Measurements from ENCODE around the gene ACBD4. TPM values are rescaled to one million over a fixed set of nuclear protein-coding genes. Genes with fewer than 3 reads are reported as not detected.

ACBD4 gene
- total RNA-seq, 4 donors from 2014 or later: 24.9 to 96.1 (median 38.6) TPM

GRCh38 chr17:45091778-45092425 lies 43.6 kb upstream of the ACBD4 start:
- TF ChIP-seq POLR2A (IDR thresholded peaks at IDR 0.05) (no peak), CTCF (IDR thresholded peaks at IDR 0.05) (no peak), POLR2AphosphoS5 (IDR thresholded peaks at IDR 0.05) (no peak), EP300 (IDR thresholded peaks at IDR 0.05; ENCODE audit: low read depth) (no peak)
- H3K4me3 ChIP-seq: no peak overlapping the region
- H3K27me3 ChIP-seq: no peaks in the 10 kb centered on the region
- H3K4me1 ChIP-seq: peaks cover 20 to 41% (median 24%) of the 10 kb centered on the region in 4 donors
- in situ Hi-C loops (cut with MboI; ENCODE audit: low pct_ligation_motif_present in 1 of 4, low pct_unique_long_range_greater_than_20kb in 1 of 4, low sequenced_read_pairs in 3 of 4) (loop anchor here in 1 of 4 donors (10.0 kb wide), 1 partner anchor 177 kb away; the partner anchor contains the start of gene GFAP), intact Hi-C loops (cut with DNase I; ENCODE audit: low total_unique reads) (no loop called here)
- 78 to 96% methylated on average over 5 to 11 of the region's 11 CpGs for WGBS, 2 donors (ENCODE audit: low coverage in 1 of 2)
- H3K27ac ChIP-seq: peak overlapping the region; percentile 79 to 93 (median 86)
- H3K9me3 ChIP-seq: no peaks in the 10 kb centered on the region
- no peak for DNase-seq
- H3K36me3 ChIP-seq: peaks cover 0 to 43% (median 21%) of the 10 kb centered on the region in 4 donors

- no peaks in the 10 kb centered on the region for H3K27me3 ChIP-seq
- TF ChIP-seq CTCF (IDR thresholded peaks at IDR 0.05) (no peak), POLR2AphosphoS5 (IDR thresholded peaks at IDR 0.05) (peak; percentile 68 to 81 (median 79))
- 59% methylated on average over 6 of the region's 6 CpGs; no CpG with 5 or more reads in 1 of the 2 donors for WGBS, 2 donors (ENCODE audit: low coverage in 1 of 2)
- intact Hi-C loops (cut with DNase I; ENCODE audit: low total_unique reads) (no loop called here), in situ Hi-C loops (cut with MboI; ENCODE audit: low pct_ligation_motif_present in 1 of 4, low pct_unique_long_range_greater_than_20kb in 1 of 4, low sequenced_read_pairs in 3 of 4) (loop anchor here in 1 of 4 donors (10.0 kb wide), 1 partner anchor 178 kb away; the partner anchor contains the start of gene GFAP)
- no peak overlapping the region for H3K4me3 ChIP-seq
- peaks cover 11 to 30% (median 21%) of the 10 kb centered on the region in 4 donors for H3K4me1 ChIP-seq
- no peaks in the 10 kb centered on the region for H3K9me3 ChIP-seq
- peaks cover 0 to 52% (median 22%) of the 10 kb centered on the region in 4 donors for H3K36me3 ChIP-seq
- peak; percentile 64 for DNase-seq
- peak overlapping the region; percentile 79 to 93 (median 86) for H3K27ac ChIP-seq
These were observed 42.5 kb upstream of the ACBD4 start for GRCh38 chr17:45092911-45093430.

- peak overlapping the region; percentile 79 to 93 (median 86) for H3K27ac ChIP-seq
- no peaks in the 10 kb centered on the region for H3K9me3 ChIP-seq
- H3K4me1 ChIP-seq: peaks cover 10 to 31% (median 22%) of the 10 kb centered on the region in 4 donors
- H3K4me3 ChIP-seq: no peak overlapping the region
- in situ Hi-C loops (cut with MboI; ENCODE audit: low pct_ligation_motif_present in 1 of 4, low pct_unique_long_range_greater_than_20kb in 1 of 4, low sequenced_read_pairs in 3 of 4): loop anchor here in 1 of 4 donors (10.0 kb wide), 1 partner anchor 179 kb away; the partner anchor contains the start of gene GFAP
- TF ChIP-seq CTCF (IDR thresholded peaks at IDR 0.05) (no peak), EP300 (IDR thresholded peaks at IDR 0.05; ENCODE audit: low read depth) (peak; percentile 49), POLR2AphosphoS5 (IDR thresholded peaks at IDR 0.05) (no peak), POLR2A (IDR thresholded peaks at IDR 0.05) (no peak)
- intact Hi-C loops (cut with DNase I; ENCODE audit: low total_unique reads): no loop called here
- no peak for DNase-seq
- H3K36me3 ChIP-seq: peaks cover 0 to 54% (median 24%) of the 10 kb centered on the region in 4 donors
- H3K27me3 ChIP-seq: no peaks in the 10 kb centered on the region
- WGBS, 2 donors (ENCODE audit: low coverage in 1 of 2): 50 to 63% methylated on average over 1 to 13 of the region's 13 CpGs
These were observed 41.9 kb upstream of the ACBD4 start for GRCh38 chr17:45093444-45094110.

- DNase-seq: no peak
- in situ Hi-C loops (cut with MboI; ENCODE audit: low pct_ligation_motif_present in 1 of 4, low pct_unique_long_range_greater_than_20kb in 1 of 4, low sequenced_read_pairs in 3 of 4) (loop anchor here in 1 of 4 donors (10.0 kb wide), 1 partner anchor 181 kb away; the partner anchor contains the start of gene GFAP), intact Hi-C loops (cut with DNase I; ENCODE audit: low total_unique reads) (loop anchor here (5.0 kb wide), 2 partner anchors 36 to 74 kb away; partner anchors contain the start of gene PLCD3)
- Histone ChIP-seq H3K27me3 (no peaks in the 10 kb centered on the region), H3K36me3 (peaks cover 0 to 47% (median 20%) of the 10 kb centered on the region in 4 donors), H3K27ac (peak overlapping the region in 1 of 4 donors; percentile 32), H3K4me1 (peaks cover 14 to 35% (median 26%) of the 10 kb centered on the region in 4 donors), H3K4me3 (no peak overlapping the region), H3K9me3 (no peaks in the 10 kb centered on the region)
- 50 to 77% methylated on average over 2 to 3 of the region's 3 CpGs for WGBS, 2 donors (ENCODE audit: low coverage in 1 of 2)
- peak; percentile 33 to 49 (median 41) for TF ChIP-seq CTCF (IDR thresholded peaks at IDR 0.05)
- no peak for TF ChIP-seq POLR2AphosphoS5 (IDR thresholded peaks at IDR 0.05)
- no peak for TF ChIP-seq POLR2A (IDR thresholded peaks at IDR 0.05)
- no peak for TF ChIP-seq EP300 (IDR thresholded peaks at IDR 0.05; ENCODE audit: low read depth)
These were observed 39.3 kb upstream of the ACBD4 start for GRCh38 chr17:45096141-45096540.

All from transverse colon (tissue), 4 donors.